Vagina (tissue), 2 donors: Measurements from ENCODE around the gene ZNF534.

Source experiments
- POLR2A ChIP-seq, 2 donors: fragments of 450-650 bp; IDR thresholded peaks; one replicate each; pipeline ENCODE4 v1.6.1; 2017; ENCODE audit warnings: antibody characterized with exemption in 2 of 2, mild to moderate bottlenecking in 2 of 2, moderate library complexity in 2 of 2
- TF ChIP-seq, protein P1 (sequence below), 3 experiments: fragments of 450-650 bp in 2 of 3; fragments of 200-600 bp in 1 of 3; sonication (generic) in 1 of 3; IDR thresholded peaks; one replicate each; pipeline ENCODE4 v1.5.1; 2017 to 2019; ENCODE audit warnings: antibody characterized with exemption in 3 of 3, mild to moderate bottlenecking in 2 of 3, moderate library complexity in 2 of 3

- no peak for TF ChIP-seq POLR2A (IDR thresholded peaks at IDR 0.05)
- TF ChIP-seq, protein P1, sequence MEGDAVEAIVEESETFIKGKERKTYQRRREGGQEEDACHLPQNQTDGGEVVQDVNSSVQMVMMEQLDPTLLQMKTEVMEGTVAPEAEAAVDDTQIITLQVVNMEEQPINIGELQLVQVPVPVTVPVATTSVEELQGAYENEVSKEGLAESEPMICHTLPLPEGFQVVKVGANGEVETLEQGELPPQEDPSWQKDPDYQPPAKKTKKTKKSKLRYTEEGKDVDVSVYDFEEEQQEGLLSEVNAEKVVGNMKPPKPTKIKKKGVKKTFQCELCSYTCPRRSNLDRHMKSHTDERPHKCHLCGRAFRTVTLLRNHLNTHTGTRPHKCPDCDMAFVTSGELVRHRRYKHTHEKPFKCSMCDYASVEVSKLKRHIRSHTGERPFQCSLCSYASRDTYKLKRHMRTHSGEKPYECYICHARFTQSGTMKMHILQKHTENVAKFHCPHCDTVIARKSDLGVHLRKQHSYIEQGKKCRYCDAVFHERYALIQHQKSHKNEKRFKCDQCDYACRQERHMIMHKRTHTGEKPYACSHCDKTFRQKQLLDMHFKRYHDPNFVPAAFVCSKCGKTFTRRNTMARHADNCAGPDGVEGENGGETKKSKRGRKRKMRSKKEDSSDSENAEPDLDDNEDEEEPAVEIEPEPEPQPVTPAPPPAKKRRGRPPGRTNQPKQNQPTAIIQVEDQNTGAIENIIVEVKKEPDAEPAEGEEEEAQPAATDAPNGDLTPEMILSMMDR (IDR thresholded peaks at IDR 0.05): no peak
These were observed 63.4 kb downstream of the ZNF534 start for GRCh38 chr19:52492201-52492993.
